Measurements from ENCODE around the gene HNRNPA3. TPM values are rescaled to one million over a fixed set of nuclear protein-coding genes. Genes with fewer than 3 reads are reported as not detected.

The HNRNPA3 gene
- total and polyA plus RNA-seq, 2 donors (not counting 1 experiment from before 2014, with no cell fraction given) = 45.1 to 200 TPM

- ATAC-seq (ENCODE audit: low read depth) (no peak), DNase-seq (no peak)
- ChIA-PET CTCF (no interaction called here), POLR2A (no interaction called here)
- Histone ChIP-seq H4K20me1 (ENCODE audit: control insufficient read depth, insufficient read depth, low read length, poor library complexity, severe bottlenecking) (no peaks in the 10 kb centered on the region), H2AFZ (ENCODE audit: insufficient read depth, low read depth, low read length, poor library complexity, severe bottlenecking) (no peak overlapping the region), H3K79me2 (ENCODE audit: control insufficient read depth, insufficient read depth, low read length) (peaks cover 7% of the 10 kb centered on the region), H3K27ac (ENCODE audit: low read length in 2 of 2) (no peak overlapping the region), H3K27me3 (replicated peaks in 1 of 4; ENCODE audit: control extremely low read depth in 1 of 4, control insufficient read depth in 3 of 4, insufficient read depth in 4 of 4, low read length in 3 of 4) (no peaks in the 10 kb centered on the region), H3K9ac (ENCODE audit: low read length) (no peak overlapping the region), H3K4me3 (ENCODE audit: control extremely low read depth in 1 of 5, extremely low read depth in 1 of 5, insufficient read depth in 1 of 5, low read depth in 2 of 5, low read length in 4 of 5) (no peak overlapping the region), H3K36me3 (replicated peaks in 1 of 2; ENCODE audit: control extremely low read depth in 1 of 2, control insufficient read depth in 1 of 2, extremely low read depth in 1 of 2, insufficient read depth in 2 of 2, low read length in 1 of 2) (no peaks in the 10 kb centered on the region), H3K4me2 (replicated peaks; ENCODE audit: low read depth, low read length, poor library complexity, severe bottlenecking) (no peak overlapping the region), H3K4me1 (ENCODE audit: control insufficient read depth in 2 of 2, insufficient read depth in 2 of 2, low read length in 2 of 2) (peaks cover 11% of the 10 kb centered on the region in 2 donors), H3K9me3 (ENCODE audit: control extremely low read depth in 1 of 3, control insufficient read depth in 2 of 3, insufficient read depth in 1 of 3, low read length in 2 of 3) (no peaks in the 10 kb centered on the region)
- Mint-ChIP-seq H3K9me3 (ENCODE audit: insufficient read depth) (no peaks in the 10 kb centered on the region), H3K4me1 (peaks cover 17% of the 10 kb centered on the region), H3K4me3 (no peak overlapping the region), H3K27me3 (no peaks in the 10 kb centered on the region), H3K27ac (no peak overlapping the region)
- TF ChIP-seq EZH2 (IDR thresholded peaks at IDR 0.05; ENCODE audit: borderline replicate concordance, insufficient read depth, low read depth, low read length, poor library complexity, severe bottlenecking) (no peak), CTCF (IDR thresholded peaks at IDR 0.05) (no peak)
- 67% methylated on average over 1 of the region's 4 CpGs for WGBS (ENCODE audit: insufficient coverage)
- intact Hi-C loops (cut with micrococcal nuclease) = no loop called here
These were observed 57.9 kb downstream of the HNRNPA3 start for GRCh38 chr2:177270531-177270930.

DNA sequence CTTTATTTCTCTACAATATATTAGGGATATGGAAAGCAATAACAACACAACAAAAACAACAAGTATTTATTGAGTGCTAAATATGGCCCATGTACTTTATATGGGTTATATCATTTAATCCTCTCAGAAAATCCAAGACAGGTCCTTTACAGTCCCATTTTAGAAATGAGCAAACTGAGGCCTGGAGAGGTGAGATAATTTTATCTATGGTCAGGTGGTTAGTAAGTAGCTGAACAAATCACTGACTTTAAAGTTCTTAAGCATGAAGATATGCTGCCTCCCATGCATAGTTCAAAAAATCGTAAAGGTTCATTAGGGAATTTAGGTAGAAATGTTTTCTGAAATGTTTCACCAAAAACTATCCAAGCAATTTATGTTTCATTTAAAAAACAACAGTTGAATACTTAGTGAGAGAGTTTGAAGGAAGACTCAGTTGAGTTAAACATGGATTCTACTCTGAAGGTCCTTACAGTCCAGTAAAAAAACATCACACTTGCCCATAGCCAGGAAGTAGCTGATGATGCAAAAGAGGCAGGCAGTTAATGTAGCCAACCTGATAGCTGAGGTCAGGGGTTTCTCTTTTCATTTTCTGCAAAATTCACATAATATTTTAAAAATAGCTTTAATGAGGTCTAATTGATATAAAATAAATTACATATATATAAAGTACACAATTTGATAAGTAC lies 59.5 kb downstream of the HNRNPA3 start:
- H3K9me3 Mint-ChIP-seq (ENCODE audit: insufficient read depth) = no peaks in the 10 kb centered on the region
- H3K4me1 ChIP-seq (ENCODE audit: control insufficient read depth in 2 of 2, insufficient read depth in 2 of 2, low read length in 2 of 2) = no peaks in the 10 kb centered on the region
- no peak overlapping the region for H3K4me2 ChIP-seq (replicated peaks; ENCODE audit: low read depth, low read length, poor library complexity, severe bottlenecking)
- CTCF ChIA-PET = interaction anchor here (0.7 to 4.2 kb wide), 5 partner anchors 8 to 58 kb away, joined by 3 to 15 read pairs (median 4); partner anchors contain the start of gene NFE2L2
- H4K20me1 ChIP-seq (ENCODE audit: control insufficient read depth, insufficient read depth, low read length, poor library complexity, severe bottlenecking) = no peaks in the 10 kb centered on the region
- no peak for TF ChIP-seq EZH2 (IDR thresholded peaks at IDR 0.05; ENCODE audit: borderline replicate concordance, insufficient read depth, low read depth, low read length, poor library complexity, severe bottlenecking)
- no peak for TF ChIP-seq CTCF (IDR thresholded peaks at IDR 0.05)
- no CpG with 5 or more reads among the region's 1 CpG for WGBS (ENCODE audit: insufficient coverage)
- H3K36me3 ChIP-seq (replicated peaks in 1 of 2; ENCODE audit: control extremely low read depth in 1 of 2, control insufficient read depth in 1 of 2, extremely low read depth in 1 of 2, insufficient read depth in 2 of 2, low read length in 1 of 2) = no peaks in the 10 kb centered on the region
- intact Hi-C loops (cut with micrococcal nuclease) = no loop called here
- ATAC-seq (ENCODE audit: low read depth) = no peak
- no peaks in the 10 kb centered on the region for H3K27me3 Mint-ChIP-seq
- no peak overlapping the region for H3K4me3 Mint-ChIP-seq
- no peak overlapping the region for H2AFZ ChIP-seq (ENCODE audit: insufficient read depth, low read depth, low read length, poor library complexity, severe bottlenecking)
- no peak overlapping the region for H3K9ac ChIP-seq (ENCODE audit: low read length)
- peaks cover 7% of the 10 kb centered on the region for H3K79me2 ChIP-seq (ENCODE audit: control insufficient read depth, insufficient read depth, low read length)
- no peak overlapping the region for H3K27ac Mint-ChIP-seq
- H3K4me1 Mint-ChIP-seq = peaks cover 3% of the 10 kb centered on the region
- no peaks in the 10 kb centered on the region for H3K27me3 ChIP-seq (replicated peaks in 1 of 4; ENCODE audit: control extremely low read depth in 1 of 4, control insufficient read depth in 3 of 4, insufficient read depth in 4 of 4, low read length in 3 of 4)
- no peak for DNase-seq
- no peak overlapping the region for H3K4me3 ChIP-seq (ENCODE audit: control extremely low read depth in 1 of 5, extremely low read depth in 1 of 5, insufficient read depth in 1 of 5, low read depth in 2 of 5, low read length in 4 of 5)
- no peaks in the 10 kb centered on the region for H3K9me3 ChIP-seq (ENCODE audit: control extremely low read depth in 1 of 3, control insufficient read depth in 2 of 3, insufficient read depth in 1 of 3, low read length in 2 of 3)
- no peak overlapping the region for H3K27ac ChIP-seq (ENCODE audit: low read length in 2 of 2)
- POLR2A ChIA-PET = no interaction called here

All from B cell (primary cell).